WTC11 (cell line): ENCODE data around the gene CYSTM1. TPM values are rescaled to one million over a fixed set of nuclear protein-coding genes. Genes with fewer than 3 reads are reported as not detected.

ENCODE experiments used
- ATAC-seq: fragments of 200-7000 bp; cut with Tn5 transposase; 2 replicates; pipeline ENCODE4 v1.10.0; 2021; ENCODE audit warnings: mild to moderate bottlenecking, moderate library complexity
- CTCF ChIA-PET: fragments of 300-600 bp; sonication (Branson Sonifier 250); formaldehyde crosslinking; loops from one replicate; lab custom pipeline; 2021; ENCODE audit warnings: antibody characterized with exemption; lab: Charles Lee
- POLR2A ChIA-PET: fragments of 350-600 bp; sonication (Branson Sonifier 250); formaldehyde crosslinking; loops from one replicate; lab custom pipeline; 2021; ENCODE audit warnings: antibody characterized with exemption; lab: Charles Lee
- DNase-seq: peaks from one replicate; pipeline ENCODE4 v3.0.0; 2021; ENCODE audit warnings: low spot score
- H3K27ac Mint-ChIP-seq: 2 replicates; pipeline ENCODE4 v1.8.0; 2021; ENCODE audit warnings: mixed read lengths
- H3K27me3 Mint-ChIP-seq: 2 replicates; pipeline ENCODE4 v1.8.0; 2021; ENCODE audit warnings: low read depth, mild to moderate bottlenecking, moderate library complexity, mixed read lengths
- H3K36me3 Mint-ChIP-seq: 2 replicates; pipeline ENCODE4 v1.8.0; 2021; ENCODE audit warnings: mixed read lengths
- H3K4me1 Mint-ChIP-seq: 2 replicates; pipeline ENCODE4 v1.8.0; 2022; ENCODE audit warnings: mixed read lengths
- H3K4me3 Mint-ChIP-seq: 2 replicates; pipeline ENCODE4 v1.8.0; 2021; ENCODE audit warnings: mild to moderate bottlenecking, moderate library complexity, mixed read lengths
- H3K9me3 Mint-ChIP-seq: 2 replicates; pipeline ENCODE4 v1.8.0; 2021; ENCODE audit warnings: mixed read lengths
- ATF1 ChIP-seq: sonication (generic); formaldehyde crosslinking; IDR thresholded peaks from 2 replicates; pipeline ENCODE4 v1.8.1; 2023; ENCODE audit warnings: mild to moderate bottlenecking, moderate library complexity, missing genetic modification reagents
- E2F4 ChIP-seq: sonication (generic); formaldehyde crosslinking; IDR thresholded peaks from 2 replicates; pipeline ENCODE4 v1.8.1; 2022; ENCODE audit warnings: low read depth, mild to moderate bottlenecking, moderate library complexity, missing genetic modification reagents, borderline replicate concordance
- ESRRA ChIP-seq: sonication (generic); formaldehyde crosslinking; IDR thresholded peaks from 2 replicates; pipeline ENCODE4 v1.8.1; 2022; ENCODE audit warnings: mild to moderate bottlenecking, missing genetic modification reagents, borderline replicate concordance
- GRHL2 ChIP-seq: fragments of 250-450 bp; sonication (Bioruptor Pico); IDR thresholded peaks from 2 replicates; pipeline ENCODE4 v1.8.0; 2022; ENCODE audit warnings: mild to moderate bottlenecking, moderate library complexity; ENCODE audit not compliant: insufficient replicate concordance, severe bottlenecking
- GTF2I ChIP-seq: fragments of 250-450 bp; sonication (Bioruptor Pico); conservative IDR thresholded peaks from 2 replicates; pipeline ENCODE4 v1.4.0; 2021; ENCODE audit warnings: mild to moderate bottlenecking
- HMGA2 ChIP-seq: fragments of 250-450 bp; sonication (Bioruptor Pico); IDR thresholded peaks from 2 replicates; pipeline ENCODE4 v1.4.0; 2021; ENCODE audit warnings: mild to moderate bottlenecking, moderate library complexity
- IRF2 ChIP-seq: sonication (generic); formaldehyde crosslinking; IDR thresholded peaks from 2 replicates; pipeline ENCODE4 v1.8.0; 2022; ENCODE audit warnings: low read depth, missing genetic modification reagents, borderline replicate concordance
- MLX ChIP-seq: sonication (generic); formaldehyde crosslinking; IDR thresholded peaks from 2 replicates; pipeline ENCODE4 v1.8.1; 2023; ENCODE audit warnings: mild to moderate bottlenecking, missing genetic modification reagents, moderate library complexity
- RELA ChIP-seq: sonication (generic); formaldehyde crosslinking; IDR thresholded peaks from 2 replicates; pipeline ENCODE4 v1.8.1; 2022; ENCODE audit warnings: missing genetic modification reagents, mild to moderate bottlenecking, borderline replicate concordance
- TEAD1 ChIP-seq: sonication (generic); formaldehyde crosslinking; IDR thresholded peaks from 2 replicates; pipeline ENCODE4 v1.8.0; 2022; ENCODE audit warnings: mild to moderate bottlenecking, missing genetic modification reagents
- TEAD4 ChIP-seq: sonication (generic); formaldehyde crosslinking; IDR thresholded peaks from 2 replicates; pipeline ENCODE4 v1.8.0; 2022; ENCODE audit warnings: mild to moderate bottlenecking, missing genetic modification reagents
- ZBTB43 ChIP-seq: sonication (generic); formaldehyde crosslinking; IDR thresholded peaks from 2 replicates; pipeline ENCODE4 v1.8.1; 2023; ENCODE audit warnings: mild to moderate bottlenecking, missing genetic modification reagents
- ZMAT4 ChIP-seq: fragments of 250-450 bp; sonication (Bioruptor Pico); IDR thresholded peaks from 2 replicates; pipeline ENCODE4 v1.9.0; 2021; ENCODE audit warnings: mild to moderate bottlenecking
- ZNF219 ChIP-seq: sonication (generic); formaldehyde crosslinking; IDR thresholded peaks from 2 replicates; pipeline ENCODE4 v1.8.0; 2023; ENCODE audit warnings: missing genetic modification reagents, mild to moderate bottlenecking, borderline replicate concordance
- ZNF232 ChIP-seq: sonication (generic); formaldehyde crosslinking; IDR thresholded peaks from 2 replicates; pipeline ENCODE4 v1.8.0; 2022; ENCODE audit warnings: mild to moderate bottlenecking, missing genetic modification reagents
- ZNF423 ChIP-seq: fragments of 250-450 bp; sonication (Bioruptor Pico); IDR thresholded peaks from 2 replicates; pipeline ENCODE4 v2.1.2; 2022; ENCODE audit warnings: mild to moderate bottlenecking, moderate library complexity
- ZNF532 ChIP-seq: fragments of 250-450 bp; sonication (Bioruptor Pico); IDR thresholded peaks from 2 replicates; pipeline ENCODE4 v1.9.0; 2021; ENCODE audit warnings: mild to moderate bottlenecking, borderline replicate concordance
- ZNF671 ChIP-seq: fragments of 250-450 bp; sonication (Bioruptor Pico); IDR thresholded peaks from 2 replicates; pipeline ENCODE4 v1.8.0; 2021; ENCODE audit warnings: mild to moderate bottlenecking
- ZSCAN18 ChIP-seq: fragments of 250-450 bp; sonication (Bioruptor Pico); IDR thresholded peaks from 2 replicates; pipeline ENCODE4 v2.1.2; 2022; ENCODE audit warnings: mild to moderate bottlenecking, moderate library complexity
- total RNA-seq: library from RNA; stranded (reverse); gene quantifications from 3 replicates; pipeline ENCODE4 v1.2.3, GENCODE V29; 2021

Gene CYSTM1
- total RNA-seq, 1 experiment from 2014 or later: 29.3 TPM

GRCh38 chr5:140255460-140256157, 80.6 kb downstream of the CYSTM1 start:
- Mint-ChIP-seq H3K9me3 (peaks cover 4% of the 10 kb centered on the region), H3K27me3 (no peaks in the 10 kb centered on the region), H3K36me3 (peaks cover 8% of the 10 kb centered on the region; the same call in 1 of the 2 replicates)

GRCh38 chr5:140256726-140257125, 81.7 kb downstream of the CYSTM1 start:
- Mint-ChIP-seq H3K36me3 (peaks cover 8% of the 10 kb centered on the region; the same call in 1 of the 2 replicates), H3K4me1 (peaks cover 19% of the 10 kb centered on the region), H3K9me3 (peaks cover 4% of the 10 kb centered on the region), H3K4me3 (no peak overlapping the region), H3K27ac (no peak overlapping the region), H3K27me3 (no peaks in the 10 kb centered on the region)
- CTCF ChIA-PET: interaction anchor here (1.0 to 5.2 kb wide), 5 partner anchors 12 to 96 kb away, joined by 3 to 26 read pairs (median 5); partner anchors contain the start of gene HBEGF
- POLR2A ChIA-PET: no interaction called here
- ATAC-seq (no peak), DNase-seq (no peak)
- TF ChIP-seq ZNF532 (CRISPR knock-in tag) (no peak), ZMAT4 (CRISPR knock-in tag) (no peak), ZNF232 (CRISPR knock-in tag) (no peak), ESRRA (CRISPR knock-in tag) (no peak)
- TF ChIP-seq, all 79 proteins: peak for 0

More at GRCh38 chr5:140255460-140256157, 80.6 kb downstream of the CYSTM1 start:
- no peak for TF ChIP-seq E2F4 (CRISPR knock-in tag)
- TF ChIP-seq ZBTB43 (CRISPR knock-in tag): no peak
- TF ChIP-seq ZSCAN18 (CRISPR knock-in tag): no peak
- no peak for TF ChIP-seq IRF2 (CRISPR knock-in tag)
- no peak for TF ChIP-seq ZNF423 (CRISPR knock-in tag)
- no peak for TF ChIP-seq TEAD1
- TF ChIP-seq TEAD4 (CRISPR knock-in tag): no peak
- TF ChIP-seq ATF1: no peak
- TF ChIP-seq MLX (CRISPR knock-in tag): no peak
- TF ChIP-seq GTF2I (CRISPR knock-in tag): no peak
- no peak for TF ChIP-seq ZNF219 (CRISPR knock-in tag)
- TF ChIP-seq RELA (CRISPR knock-in tag): no peak
- no peak for TF ChIP-seq ZNF671 (CRISPR knock-in tag)
- no peak for TF ChIP-seq HMGA2
- TF ChIP-seq GRHL2 (CRISPR knock-in tag): no peak
- Mint-ChIP-seq H3K4me1 (peaks cover 19% of the 10 kb centered on the region), H3K27ac (no peak overlapping the region), H3K4me3 (no peak overlapping the region)
- no peak for DNase-seq
- ATAC-seq: no peak
- ChIA-PET CTCF (interaction anchor here (0.7 to 5.2 kb wide), 6 partner anchors 11 to 108 kb away, joined by 3 to 26 read pairs (median 4); partner anchors contain the start of gene HBEGF), POLR2A (no interaction called here)
